ENCODE measurements around the gene COBLL1.

DNA sequence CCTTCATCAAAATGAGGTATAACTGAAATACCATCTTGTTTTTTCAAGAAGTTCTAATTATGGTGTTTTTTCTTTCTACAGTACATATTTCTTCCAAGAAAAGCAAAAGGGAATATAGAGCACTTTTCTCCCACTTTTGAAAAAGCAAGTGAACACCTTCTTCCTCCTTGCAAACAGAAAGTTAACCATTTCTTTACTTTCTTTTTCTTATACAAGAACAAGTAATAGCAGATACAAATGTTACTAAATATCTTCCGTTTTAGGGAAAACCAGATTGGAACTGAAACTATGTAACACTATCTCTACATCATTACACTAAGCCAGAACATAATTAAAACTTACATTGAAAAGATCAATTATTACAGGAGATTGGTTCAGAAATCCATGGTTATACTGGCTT, 44.0 kb downstream of the COBLL1 start:
- TF ChIP-seq, protein P1, sequence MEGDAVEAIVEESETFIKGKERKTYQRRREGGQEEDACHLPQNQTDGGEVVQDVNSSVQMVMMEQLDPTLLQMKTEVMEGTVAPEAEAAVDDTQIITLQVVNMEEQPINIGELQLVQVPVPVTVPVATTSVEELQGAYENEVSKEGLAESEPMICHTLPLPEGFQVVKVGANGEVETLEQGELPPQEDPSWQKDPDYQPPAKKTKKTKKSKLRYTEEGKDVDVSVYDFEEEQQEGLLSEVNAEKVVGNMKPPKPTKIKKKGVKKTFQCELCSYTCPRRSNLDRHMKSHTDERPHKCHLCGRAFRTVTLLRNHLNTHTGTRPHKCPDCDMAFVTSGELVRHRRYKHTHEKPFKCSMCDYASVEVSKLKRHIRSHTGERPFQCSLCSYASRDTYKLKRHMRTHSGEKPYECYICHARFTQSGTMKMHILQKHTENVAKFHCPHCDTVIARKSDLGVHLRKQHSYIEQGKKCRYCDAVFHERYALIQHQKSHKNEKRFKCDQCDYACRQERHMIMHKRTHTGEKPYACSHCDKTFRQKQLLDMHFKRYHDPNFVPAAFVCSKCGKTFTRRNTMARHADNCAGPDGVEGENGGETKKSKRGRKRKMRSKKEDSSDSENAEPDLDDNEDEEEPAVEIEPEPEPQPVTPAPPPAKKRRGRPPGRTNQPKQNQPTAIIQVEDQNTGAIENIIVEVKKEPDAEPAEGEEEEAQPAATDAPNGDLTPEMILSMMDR (conservative IDR thresholded peaks at IDR 0.05 in 1 of 2, IDR thresholded peaks at IDR 0.05 in 1 of 2; ENCODE audit: low read depth in 1 of 2, low read length in 2 of 2), result no peak
- TF ChIP-seq EZH2 (IDR thresholded peaks at IDR 0.05; ENCODE audit: low read length, missing control alignments), result no peak

All from fibroblast of lung (primary cell).